ENCODE results near the gene LRRC4C.

DNA sequence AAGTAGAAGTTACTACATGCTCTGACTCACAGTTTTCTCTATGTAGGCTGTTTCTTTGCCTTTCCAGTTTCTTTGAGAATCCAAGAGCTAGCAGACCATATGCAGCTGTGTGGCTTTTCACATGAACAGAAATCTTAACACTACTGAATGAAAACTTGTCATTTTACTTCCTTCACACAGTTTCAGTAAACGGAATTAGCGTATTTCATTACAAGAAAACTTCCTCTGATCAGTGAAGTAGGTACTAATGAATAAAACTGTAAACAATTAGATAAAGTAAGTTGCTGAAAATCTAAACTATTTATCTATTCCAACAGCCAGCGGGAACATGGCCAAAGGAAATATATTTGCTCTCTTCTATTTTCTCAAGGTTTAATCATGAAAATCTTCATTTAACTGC, 953.2 kb downstream of the LRRC4C start:
- TF ChIP-seq, protein P1, sequence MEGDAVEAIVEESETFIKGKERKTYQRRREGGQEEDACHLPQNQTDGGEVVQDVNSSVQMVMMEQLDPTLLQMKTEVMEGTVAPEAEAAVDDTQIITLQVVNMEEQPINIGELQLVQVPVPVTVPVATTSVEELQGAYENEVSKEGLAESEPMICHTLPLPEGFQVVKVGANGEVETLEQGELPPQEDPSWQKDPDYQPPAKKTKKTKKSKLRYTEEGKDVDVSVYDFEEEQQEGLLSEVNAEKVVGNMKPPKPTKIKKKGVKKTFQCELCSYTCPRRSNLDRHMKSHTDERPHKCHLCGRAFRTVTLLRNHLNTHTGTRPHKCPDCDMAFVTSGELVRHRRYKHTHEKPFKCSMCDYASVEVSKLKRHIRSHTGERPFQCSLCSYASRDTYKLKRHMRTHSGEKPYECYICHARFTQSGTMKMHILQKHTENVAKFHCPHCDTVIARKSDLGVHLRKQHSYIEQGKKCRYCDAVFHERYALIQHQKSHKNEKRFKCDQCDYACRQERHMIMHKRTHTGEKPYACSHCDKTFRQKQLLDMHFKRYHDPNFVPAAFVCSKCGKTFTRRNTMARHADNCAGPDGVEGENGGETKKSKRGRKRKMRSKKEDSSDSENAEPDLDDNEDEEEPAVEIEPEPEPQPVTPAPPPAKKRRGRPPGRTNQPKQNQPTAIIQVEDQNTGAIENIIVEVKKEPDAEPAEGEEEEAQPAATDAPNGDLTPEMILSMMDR (IDR thresholded peaks at IDR 0.05) = no peak
- no peak for TF ChIP-seq ZFX (IDR thresholded peaks at IDR 0.05; ENCODE audit: borderline replicate concordance)

Data from 22Rv1 (cell line).